Osteocyte (in vitro differentiated cells): ENCODE results near the gene ZNF273. TPM values are rescaled to one million over a fixed set of nuclear protein-coding genes. Genes with fewer than 3 reads are reported as not detected.

Experiments used
- DNase-seq: peaks from one replicate; pipeline ENCODE4 v3.0.0; 2021; ENCODE audit warnings: mixed read lengths; ENCODE audit not compliant: unreplicated experiment; ENCODE audit errors: extremely low spot score
- H3K27ac Mint-ChIP-seq: one replicate; pipeline ENCODE4 v1.8.0; 2021; ENCODE audit warnings: mild to moderate bottlenecking, mixed read lengths; ENCODE audit not compliant: unreplicated experiment
- H3K27me3 Mint-ChIP-seq: one replicate; pipeline ENCODE4 v1.8.0; 2021; ENCODE audit warnings: mixed read lengths; ENCODE audit not compliant: unreplicated experiment
- H3K36me3 Mint-ChIP-seq: one replicate; pipeline ENCODE4 v1.8.0; 2021; ENCODE audit warnings: mixed read lengths; ENCODE audit not compliant: unreplicated experiment
- H3K4me1 Mint-ChIP-seq: one replicate; pipeline ENCODE4 v1.8.0; 2021; ENCODE audit warnings: mixed read lengths; ENCODE audit not compliant: unreplicated experiment
- H3K4me3 Mint-ChIP-seq: one replicate; pipeline ENCODE4 v1.8.0; 2021; ENCODE audit warnings: mild to moderate bottlenecking, moderate library complexity, mixed read lengths; ENCODE audit not compliant: unreplicated experiment
- H3K9me3 Mint-ChIP-seq: one replicate; pipeline ENCODE4 v1.8.0; 2021; ENCODE audit warnings: mixed read lengths; ENCODE audit not compliant: unreplicated experiment
- total RNA-seq: library from RNA; stranded (reverse); gene quantifications from 2 replicates; pipeline ENCODE4 v1.2.1, GENCODE V29; 2021
- TF ChIP-seq, protein P1 (sequence below): fragments of 200-600 bp; sonication (generic); IDR thresholded peaks from 2 replicates; pipeline ENCODE4 v1.5.0; 2021; ENCODE audit warnings: antibody characterized with exemption, mild to moderate bottlenecking, moderate library complexity

ZNF273 gene
- total RNA-seq, 1 donor from 2014 or later: 1.8 TPM

- peak; percentile 38 for DNase-seq
- Mint-ChIP-seq H3K4me3 (no peak overlapping the region), H3K4me1 (peaks cover 10% of the 10 kb centered on the region)
Observed at GRCh38 chr7:64886956-64887545, 16.0 kb upstream of the ZNF273 start.

DNA sequence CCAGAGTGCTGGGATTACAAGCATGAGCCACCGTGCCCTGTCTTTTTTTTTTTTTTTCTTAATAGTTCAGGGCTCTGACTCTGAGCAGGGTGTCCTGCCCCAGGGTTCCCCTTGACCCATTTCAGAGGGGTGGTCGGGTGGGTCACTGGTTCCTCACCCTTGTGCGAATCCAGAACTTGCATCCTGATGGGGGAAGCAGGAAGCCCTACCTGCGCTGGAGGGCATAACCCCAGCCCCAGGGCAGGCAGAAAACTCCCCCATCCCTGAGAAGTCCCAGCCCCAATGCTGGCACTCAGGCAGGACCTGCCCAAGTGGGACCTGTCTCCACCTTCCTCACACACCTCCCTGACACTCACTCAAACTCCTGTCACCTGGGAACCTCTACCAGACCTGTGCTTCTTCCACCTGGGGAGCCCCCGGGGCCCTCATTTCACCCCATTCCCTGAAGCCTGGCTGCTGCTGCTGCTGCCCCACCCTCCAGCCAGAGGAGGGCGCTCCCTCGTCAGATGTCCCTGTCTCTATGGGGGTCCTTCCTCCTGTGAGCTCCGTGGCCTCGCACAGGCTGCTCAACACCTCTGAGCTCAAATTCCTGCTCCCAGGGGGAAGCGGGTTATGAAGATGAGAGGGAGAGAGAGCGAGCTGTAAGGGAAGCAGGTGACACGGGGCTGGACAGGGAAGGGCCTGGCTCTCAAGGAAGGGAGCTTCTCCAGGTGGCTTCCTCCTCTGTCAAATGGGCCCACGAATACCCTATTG is 15.1 kb upstream of the ZNF273 start:
- H3K36me3 Mint-ChIP-seq: no peaks in the 10 kb centered on the region
- H3K27me3 Mint-ChIP-seq: peaks cover 38% of the 10 kb centered on the region

More at GRCh38 chr7:64886956-64887545, 16.0 kb upstream of the ZNF273 start:
- H3K27ac Mint-ChIP-seq: no peak overlapping the region
- no peaks in the 10 kb centered on the region for H3K36me3 Mint-ChIP-seq
- TF ChIP-seq, protein P1, sequence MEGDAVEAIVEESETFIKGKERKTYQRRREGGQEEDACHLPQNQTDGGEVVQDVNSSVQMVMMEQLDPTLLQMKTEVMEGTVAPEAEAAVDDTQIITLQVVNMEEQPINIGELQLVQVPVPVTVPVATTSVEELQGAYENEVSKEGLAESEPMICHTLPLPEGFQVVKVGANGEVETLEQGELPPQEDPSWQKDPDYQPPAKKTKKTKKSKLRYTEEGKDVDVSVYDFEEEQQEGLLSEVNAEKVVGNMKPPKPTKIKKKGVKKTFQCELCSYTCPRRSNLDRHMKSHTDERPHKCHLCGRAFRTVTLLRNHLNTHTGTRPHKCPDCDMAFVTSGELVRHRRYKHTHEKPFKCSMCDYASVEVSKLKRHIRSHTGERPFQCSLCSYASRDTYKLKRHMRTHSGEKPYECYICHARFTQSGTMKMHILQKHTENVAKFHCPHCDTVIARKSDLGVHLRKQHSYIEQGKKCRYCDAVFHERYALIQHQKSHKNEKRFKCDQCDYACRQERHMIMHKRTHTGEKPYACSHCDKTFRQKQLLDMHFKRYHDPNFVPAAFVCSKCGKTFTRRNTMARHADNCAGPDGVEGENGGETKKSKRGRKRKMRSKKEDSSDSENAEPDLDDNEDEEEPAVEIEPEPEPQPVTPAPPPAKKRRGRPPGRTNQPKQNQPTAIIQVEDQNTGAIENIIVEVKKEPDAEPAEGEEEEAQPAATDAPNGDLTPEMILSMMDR: no peak
- H3K27me3 Mint-ChIP-seq: peaks cover 30% of the 10 kb centered on the region
- H3K9me3 Mint-ChIP-seq: peaks cover 5% of the 10 kb centered on the region

DNA sequence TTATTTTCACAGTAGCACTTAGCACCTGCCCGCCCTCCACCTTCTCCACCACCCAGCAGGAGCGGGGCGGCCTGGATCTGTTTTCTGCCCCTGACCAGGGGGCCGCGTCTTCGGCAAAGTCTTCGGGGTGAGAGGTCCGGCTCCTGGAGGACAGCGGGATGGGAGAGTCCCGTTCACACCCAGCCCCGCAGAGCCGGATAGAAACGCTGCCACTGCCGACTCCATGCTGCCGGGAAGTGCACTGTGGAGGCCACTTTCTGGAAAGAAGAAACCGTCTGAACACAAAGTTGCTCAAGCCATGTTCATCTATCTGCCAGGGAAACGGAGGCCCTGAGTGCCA is 14.5 kb upstream of the ZNF273 start:
- DNase-seq: peak; percentile 69
- Mint-ChIP-seq H3K27me3 (peaks cover 41% of the 10 kb centered on the region), H3K9me3 (peaks cover 5% of the 10 kb centered on the region), H3K4me3 (peak overlapping the region; percentile 76), H3K36me3 (no peaks in the 10 kb centered on the region), H3K27ac (no peak overlapping the region), H3K4me1 (peaks cover 10% of the 10 kb centered on the region)
- TF ChIP-seq, protein P1: no peak

More for the DNA sequence above, 15.1 kb upstream of the ZNF273 start:
- no peak overlapping the region for H3K27ac Mint-ChIP-seq
- peak overlapping the region; percentile 76 for H3K4me3 Mint-ChIP-seq
- peaks cover 5% of the 10 kb centered on the region for H3K9me3 Mint-ChIP-seq
- H3K4me1 Mint-ChIP-seq: peaks cover 10% of the 10 kb centered on the region
- DNase-seq: peak; percentile 76
- TF ChIP-seq, protein P1: peak; percentile 45

DNA sequence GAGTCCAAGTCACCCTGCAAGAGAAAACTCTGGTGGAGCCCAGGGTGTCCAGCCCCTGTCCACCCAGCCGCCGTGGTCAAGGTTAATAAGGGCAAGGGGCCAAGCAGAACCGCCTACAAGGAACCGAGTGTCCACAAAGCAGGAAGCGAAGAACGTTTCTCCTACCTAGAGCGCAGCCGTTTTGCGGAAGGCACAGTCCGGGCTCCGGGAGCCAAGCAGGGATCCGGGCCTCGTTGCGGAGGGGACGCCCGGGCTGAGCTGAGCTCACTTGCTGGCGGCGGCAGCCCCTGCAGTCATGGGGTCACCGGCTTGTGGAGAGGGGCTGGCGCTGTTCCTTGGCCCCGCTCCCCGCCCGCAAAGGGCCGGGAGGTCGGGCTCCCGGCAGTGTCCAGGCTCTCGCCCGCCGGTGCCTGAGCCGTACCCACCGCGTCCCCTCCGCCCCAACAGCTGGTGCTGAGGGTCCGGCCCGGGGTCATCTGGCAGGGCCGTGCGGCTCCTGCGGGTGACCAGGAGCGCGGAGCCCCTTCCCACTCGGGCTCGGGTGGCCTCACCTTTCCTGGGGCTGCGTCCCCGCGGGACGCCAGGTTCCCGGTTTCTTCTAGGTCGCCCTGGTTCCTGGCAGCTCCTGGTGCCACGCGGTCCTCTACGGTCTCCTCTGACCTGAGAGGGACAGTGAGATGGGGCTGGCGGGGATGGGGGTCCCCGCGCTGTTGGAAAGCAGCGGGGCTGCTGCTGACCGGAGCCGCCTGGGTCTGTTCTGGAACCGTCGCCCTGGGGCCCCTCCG is 14.0 kb upstream of the ZNF273 start:
- no peaks in the 10 kb centered on the region for H3K36me3 Mint-ChIP-seq
- H3K4me3 Mint-ChIP-seq: peak overlapping the region; percentile 76
- peaks cover 3% of the 10 kb centered on the region for H3K9me3 Mint-ChIP-seq
- no peak overlapping the region for H3K27ac Mint-ChIP-seq
- TF ChIP-seq, protein P1: no peak
- H3K27me3 Mint-ChIP-seq: peaks cover 41% of the 10 kb centered on the region
- peak; percentile 83 for DNase-seq
- peaks cover 10% of the 10 kb centered on the region for H3K4me1 Mint-ChIP-seq
